Ovary (tissue), 3 donors: ENCODE results near the gene FHOD1.

Source experiments
- POLR2A ChIP-seq: fragments of 450-650 bp; IDR thresholded peaks from one replicate; pipeline ENCODE4 v1.6.1; 2017; ENCODE audit warnings: antibody characterized with exemption, mild to moderate bottlenecking, moderate library complexity
- TF ChIP-seq, protein P1 (sequence below), 3 donors: fragments of 450-650 bp in 2 of 3; fragments of 200-600 bp in 1 of 3; IDR thresholded peaks; one replicate each; pipeline versions ENCODE4 v1.5.1 to v1.8.0; 2016 to 2022; ENCODE audit warnings: antibody characterized with exemption in 3 of 3, mild to moderate bottlenecking in 1 of 3
- donor health status: DM: no; HTN: no; CAD: no.

DNA sequence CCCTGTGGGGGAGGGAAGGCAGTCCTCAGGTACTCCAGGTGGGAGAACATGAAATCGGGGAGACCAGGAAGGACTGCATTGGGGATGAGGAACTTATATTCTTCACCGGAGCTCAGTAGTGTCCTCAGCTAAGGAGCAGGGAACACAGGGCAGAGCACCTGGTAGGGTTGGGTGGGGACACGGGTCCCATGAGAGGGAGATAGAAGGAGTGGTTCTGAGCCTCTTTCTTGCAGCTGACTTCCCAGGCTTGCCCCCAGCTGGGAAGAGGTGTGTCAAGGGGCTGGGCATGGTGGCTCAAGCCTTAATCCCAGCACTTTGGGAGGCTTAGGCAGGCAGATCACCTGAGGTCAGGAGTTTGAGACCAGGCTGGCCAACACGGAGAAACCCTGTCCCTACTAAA is 2.1 kb downstream of the FHOD1 start:
- TF ChIP-seq, protein P1, sequence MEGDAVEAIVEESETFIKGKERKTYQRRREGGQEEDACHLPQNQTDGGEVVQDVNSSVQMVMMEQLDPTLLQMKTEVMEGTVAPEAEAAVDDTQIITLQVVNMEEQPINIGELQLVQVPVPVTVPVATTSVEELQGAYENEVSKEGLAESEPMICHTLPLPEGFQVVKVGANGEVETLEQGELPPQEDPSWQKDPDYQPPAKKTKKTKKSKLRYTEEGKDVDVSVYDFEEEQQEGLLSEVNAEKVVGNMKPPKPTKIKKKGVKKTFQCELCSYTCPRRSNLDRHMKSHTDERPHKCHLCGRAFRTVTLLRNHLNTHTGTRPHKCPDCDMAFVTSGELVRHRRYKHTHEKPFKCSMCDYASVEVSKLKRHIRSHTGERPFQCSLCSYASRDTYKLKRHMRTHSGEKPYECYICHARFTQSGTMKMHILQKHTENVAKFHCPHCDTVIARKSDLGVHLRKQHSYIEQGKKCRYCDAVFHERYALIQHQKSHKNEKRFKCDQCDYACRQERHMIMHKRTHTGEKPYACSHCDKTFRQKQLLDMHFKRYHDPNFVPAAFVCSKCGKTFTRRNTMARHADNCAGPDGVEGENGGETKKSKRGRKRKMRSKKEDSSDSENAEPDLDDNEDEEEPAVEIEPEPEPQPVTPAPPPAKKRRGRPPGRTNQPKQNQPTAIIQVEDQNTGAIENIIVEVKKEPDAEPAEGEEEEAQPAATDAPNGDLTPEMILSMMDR (IDR thresholded peaks at IDR 0.05), result no peak
- TF ChIP-seq POLR2A, result no peak
